Right atrium auricular region (tissue), 2 donors: Measurements from ENCODE around the gene PNMA8A. TPM values are rescaled to one million over a fixed set of nuclear protein-coding genes. Genes with fewer than 3 reads are reported as not detected.
A peak's percentile ranks its signal among the peaks of the same experiment; 100 is the strongest.

Experiments
- DNase-seq: peaks from one replicate; pipeline ENCODE4 v3.0.0-alpha.2; 2019; ENCODE audit warnings: low spot score
- H3K27ac ChIP-seq, 2 donors: fragments of 200-600 bp; sonication (generic); 1 replicate in 1 of 2; 2 replicates in 1 of 2; pipeline ENCODE4 v1.5.1; 2016 to 2019
- H3K27me3 ChIP-seq, 2 donors: fragments of 200-600 bp; sonication (generic); one replicate each; pipeline versions ENCODE4 v1.5.1 to v1.6.0; 2017 to 2019
- H3K36me3 ChIP-seq: fragments of 200-600 bp; sonication (generic); one replicate; pipeline ENCODE4 v1.5.1; 2016
- H3K4me1 ChIP-seq, 2 donors: fragments of 200-600 bp; sonication (generic); one replicate each; pipeline versions ENCODE4 v1.5.1 to v1.6.0; 2017 to 2019
- H3K4me3 ChIP-seq, 2 donors: fragments of 200-600 bp; sonication (generic); 1 replicate in 1 of 2; 2 replicates in 1 of 2; pipeline ENCODE4 v1.5.1; 2017 to 2019; ENCODE audit warnings: mild to moderate bottlenecking in 1 of 2, moderate library complexity in 1 of 2
- H3K9me3 ChIP-seq, 2 donors: fragments of 200-600 bp; sonication (generic); one replicate each; pipeline ENCODE4 v1.5.1; 2019
- total RNA-seq, 2 donors: library from RNA; depleted of rRNA; stranded (reverse); fragments of >200 nt; gene quantifications; one replicate each; pipeline ENCODE4 v1.1.0, GENCODE V29; 2016
- TF ChIP-seq, protein P1 (sequence below), 2 donors: fragments of 200-600 bp; sonication (generic); IDR thresholded peaks; one replicate each; pipeline ENCODE4 v1.5.1; 2019; ENCODE audit warnings: antibody characterized with exemption in 2 of 2

The PNMA8A gene
- total RNA-seq, 2 donors from 2014 or later = 9.9 to 16.6 TPM

GRCh38 chr19:46429999-46430398 is 41.4 kb downstream of the PNMA8A start:
- Histone ChIP-seq H3K4me1 (peaks cover 0 to 19% of the 10 kb centered on the region in 2 donors), H3K9me3 (no peaks in the 10 kb centered on the region), H3K36me3 (no peaks in the 10 kb centered on the region), H3K27me3 (no peaks in the 10 kb centered on the region), H3K27ac (no peak overlapping the region), H3K4me3 (no peak overlapping the region)
- TF ChIP-seq, protein P1, sequence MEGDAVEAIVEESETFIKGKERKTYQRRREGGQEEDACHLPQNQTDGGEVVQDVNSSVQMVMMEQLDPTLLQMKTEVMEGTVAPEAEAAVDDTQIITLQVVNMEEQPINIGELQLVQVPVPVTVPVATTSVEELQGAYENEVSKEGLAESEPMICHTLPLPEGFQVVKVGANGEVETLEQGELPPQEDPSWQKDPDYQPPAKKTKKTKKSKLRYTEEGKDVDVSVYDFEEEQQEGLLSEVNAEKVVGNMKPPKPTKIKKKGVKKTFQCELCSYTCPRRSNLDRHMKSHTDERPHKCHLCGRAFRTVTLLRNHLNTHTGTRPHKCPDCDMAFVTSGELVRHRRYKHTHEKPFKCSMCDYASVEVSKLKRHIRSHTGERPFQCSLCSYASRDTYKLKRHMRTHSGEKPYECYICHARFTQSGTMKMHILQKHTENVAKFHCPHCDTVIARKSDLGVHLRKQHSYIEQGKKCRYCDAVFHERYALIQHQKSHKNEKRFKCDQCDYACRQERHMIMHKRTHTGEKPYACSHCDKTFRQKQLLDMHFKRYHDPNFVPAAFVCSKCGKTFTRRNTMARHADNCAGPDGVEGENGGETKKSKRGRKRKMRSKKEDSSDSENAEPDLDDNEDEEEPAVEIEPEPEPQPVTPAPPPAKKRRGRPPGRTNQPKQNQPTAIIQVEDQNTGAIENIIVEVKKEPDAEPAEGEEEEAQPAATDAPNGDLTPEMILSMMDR (IDR thresholded peaks at IDR 0.05) = no peak
- DNase-seq = no peak

GRCh38 chr19:46428239-46429135 is 42.9 kb downstream of the PNMA8A start, which contains the start of gene PNMA8C:
Gene PNMA8C, minus strand, starts transcription at chr19:46428936. Its CDS starts 577 bp downstream, at chr19:46428359.
- peaks cover 0 to 19% of the 10 kb centered on the region in 2 donors for H3K4me1 ChIP-seq
- TF ChIP-seq, protein P1 (IDR thresholded peaks at IDR 0.05) = no peak
- no peaks in the 10 kb centered on the region for H3K27me3 ChIP-seq
- peak; percentile 66 for DNase-seq
- H3K27ac ChIP-seq = peak within 1 kb of the TSS in 1 of 2 donors; percentile 12
- no peaks in the 10 kb centered on the region for H3K9me3 ChIP-seq
- no peaks in the 10 kb centered on the region for H3K36me3 ChIP-seq
- peak within 1 kb of the TSS in 1 of 2 donors; percentile 32 for H3K4me3 ChIP-seq

GRCh38 chr19:46427518-46428045 is 43.8 kb downstream of the PNMA8A start:
- H3K36me3 ChIP-seq = no peaks in the 10 kb centered on the region
- H3K9me3 ChIP-seq = no peaks in the 10 kb centered on the region
- H3K4me1 ChIP-seq = peaks cover 0 to 19% of the 10 kb centered on the region in 2 donors
- no peak overlapping the region for H3K4me3 ChIP-seq
- TF ChIP-seq, protein P1 (IDR thresholded peaks at IDR 0.05) = no peak
- no peak for DNase-seq
- no peaks in the 10 kb centered on the region for H3K27me3 ChIP-seq
- H3K27ac ChIP-seq = no peak overlapping the region

DNA sequence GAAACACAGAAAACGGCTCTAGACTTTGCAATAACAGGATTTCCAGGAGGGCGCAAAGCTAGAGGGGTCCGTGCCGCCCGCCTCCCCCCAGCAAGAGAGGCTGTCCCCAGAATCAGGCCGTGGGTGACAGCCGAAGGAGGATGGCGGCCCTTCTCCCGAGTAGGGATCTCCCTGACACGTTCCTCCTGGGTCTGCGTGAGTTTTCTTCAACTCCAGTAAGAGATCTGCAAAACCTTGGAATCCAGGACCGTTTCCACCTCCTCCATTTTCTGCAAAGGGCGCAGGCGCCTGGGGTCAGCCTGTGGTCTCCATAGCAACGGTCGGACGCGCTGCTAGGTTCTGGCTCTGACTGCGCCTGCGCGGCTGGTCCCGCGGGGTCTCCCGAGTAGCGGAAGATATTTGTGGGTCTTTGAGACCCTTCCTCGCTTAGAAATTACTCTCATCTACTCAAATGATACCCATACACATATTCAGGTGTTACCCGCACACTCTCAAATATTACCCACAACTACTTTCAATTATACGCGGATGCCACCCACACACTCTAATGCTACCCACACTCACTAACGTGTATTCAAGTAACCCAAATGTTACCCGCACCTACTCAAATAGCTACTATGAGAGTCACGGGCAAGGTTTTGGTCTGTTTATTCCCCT is 44.7 kb downstream of the PNMA8A start:
- no peaks in the 10 kb centered on the region for H3K27me3 ChIP-seq
- peaks cover 0 to 19% of the 10 kb centered on the region in 2 donors for H3K4me1 ChIP-seq
- H3K36me3 ChIP-seq = no peaks in the 10 kb centered on the region
- peak overlapping the region; percentile 7 to 58 for H3K27ac ChIP-seq
- peak overlapping the region; percentile 45 to 63 for H3K4me3 ChIP-seq
- no peak for DNase-seq
- H3K9me3 ChIP-seq = no peaks in the 10 kb centered on the region
- TF ChIP-seq, protein P1 (IDR thresholded peaks at IDR 0.05) = no peak

DNA sequence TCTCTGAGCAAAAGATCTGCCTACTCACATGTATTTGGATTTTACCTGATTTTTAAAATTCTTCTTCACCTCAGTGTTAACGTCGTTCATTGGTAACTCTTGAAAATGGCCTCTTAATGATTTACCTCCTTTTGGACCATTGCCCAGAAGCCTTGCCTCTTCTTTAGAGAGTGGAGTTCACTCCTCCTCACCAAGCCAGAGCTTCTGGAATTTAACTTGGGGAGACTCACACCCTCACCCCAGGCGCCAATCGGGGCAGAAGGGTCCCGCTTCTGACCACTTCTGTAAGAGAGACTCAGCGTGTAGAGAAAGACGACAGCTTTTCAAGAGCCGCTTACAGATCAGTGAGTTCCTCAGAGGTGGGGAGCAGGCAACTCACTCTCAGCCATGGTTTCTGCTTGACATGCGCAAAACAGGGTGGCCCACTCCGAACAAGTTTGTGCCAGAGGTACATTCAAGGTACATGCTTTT is 45.3 kb downstream of the PNMA8A start:
- DNase-seq = no peak
- H3K36me3 ChIP-seq = no peaks in the 10 kb centered on the region
- TF ChIP-seq, protein P1 (IDR thresholded peaks at IDR 0.05) = no peak
- H3K9me3 ChIP-seq = no peaks in the 10 kb centered on the region
- H3K27ac ChIP-seq = peak overlapping the region; percentile 7 to 58
- no peaks in the 10 kb centered on the region for H3K27me3 ChIP-seq
- peak overlapping the region; percentile 45 to 63 for H3K4me3 ChIP-seq
- H3K4me1 ChIP-seq = peaks cover 0 to 19% of the 10 kb centered on the region in 2 donors
